T1000 (cell line): ENCODE measurements around the gene SLC25A12.
A peak's percentile ranks its signal among the peaks of the same experiment; 100 is the strongest.
"Not testable (repeated sequence)": the region's sequence is repeated elsewhere in the genome, so short reads cannot be mapped to it uniquely, and the experiment has no call there.

Experiments used
- DNase-seq: peaks from one replicate; lab custom pipeline; 2025; ENCODE audit warnings: mixed read lengths; lab: John Stamatoyannopoulos, UW

Gene SLC25A12

GRCh38 chr2:171893824-171894611 is at the start of gene SLC25A12:
TSS of gene SLC25A12 (minus strand) at chr2:171894244. CDS start at chr2:171894214, 30 bp downstream.
- DNase-seq, result peak; percentile 59

GRCh38 chr2:171941316-171941699 is 47.3 kb upstream of the SLC25A12 start:
- DNase-seq, result no peak

GRCh38 chr2:171939743-171940071 is 45.7 kb upstream of the SLC25A12 start:
- DNase-seq, result no peak

GRCh38 chr2:171939058-171939742 is 45.2 kb upstream of the SLC25A12 start:
- no peak for DNase-seq

GRCh38 chr2:171930385-171930784 is 36.3 kb upstream of the SLC25A12 start:
- DNase-seq, result no peak

- no peak for DNase-seq
Observed at GRCh38 chr2:171924170-171924942, 30.3 kb upstream of the SLC25A12 start.

GRCh38 chr2:171923206-171923605 is 29.2 kb upstream of the SLC25A12 start:
- no peak for DNase-seq

GRCh38 chr2:171922230-171923022 is 28.4 kb upstream of the SLC25A12 start, which contains the start of gene HAT1:
TSS of gene HAT1 (plus strand) at chr2:171922461. CDS start at chr2:171922501, 40 bp downstream.
- DNase-seq, result peak; percentile 95

- DNase-seq, result no peak
Observed at GRCh38 chr2:171921970-171922229, 27.9 kb upstream of the SLC25A12 start.

GRCh38 chr2:171919453-171919852 is 25.4 kb upstream of the SLC25A12 start:
- no peak for DNase-seq

GRCh38 chr2:171913517-171913916 is 19.5 kb upstream of the SLC25A12 start:
- DNase-seq, result no peak

- no peak for DNase-seq
Observed at GRCh38 chr2:171910494-171910893, 16.4 kb upstream of the SLC25A12 start.

GRCh38 chr2:171909266-171909665 is 15.2 kb upstream of the SLC25A12 start:
- no peak for DNase-seq

- DNase-seq, result no peak
Observed at GRCh38 chr2:171908235-171908634, 14.2 kb upstream of the SLC25A12 start.

GRCh38 chr2:171902840-171903420 is 8.9 kb upstream of the SLC25A12 start:
- DNase-seq, result no peak

GRCh38 chr2:171899623-171900282 is 5.7 kb upstream of the SLC25A12 start:
- not testable (repeated sequence) for DNase-seq

GRCh38 chr2:171895786-171896185 is 1.7 kb upstream of the SLC25A12 start:
- DNase-seq, result no peak

GRCh38 chr2:171894612-171894947 is 536 bp upstream of the SLC25A12 start:
- DNase-seq, result no peak

- DNase-seq, result no peak
Observed at GRCh38 chr2:171893196-171893823, 734 bp downstream of the SLC25A12 start.

GRCh38 chr2:171889808-171890207 is 4.2 kb downstream of the SLC25A12 start:
- DNase-seq, result no peak

GRCh38 chr2:171889333-171889732 is 4.7 kb downstream of the SLC25A12 start:
- no peak for DNase-seq
